Natural killer cell (primary cell): ENCODE measurements around the gene CENPE. TPM values are rescaled to one million over a fixed set of nuclear protein-coding genes. Genes with fewer than 3 reads are reported as not detected.

Experiments used
- ATAC-seq, 3 donors: fragments of 150-1000 bp in 2 of 3; fragments of 200-7000 bp in 1 of 3; cut with Tn5 transposase; 1 replicate in 1 of 3; 2 replicates in 2 of 3; pipeline ENCODE4 v1.10.0; 2021; ENCODE audit warnings: mild to moderate bottlenecking in 2 of 3, moderate library complexity in 2 of 3
- DNase-seq, 2 donors: peaks; one replicate each; pipeline versions ENCODE4 v3.0.0 to v3.0.0-alpha.2; 2013 to 2021; ENCODE audit warnings: mixed read lengths in 1 of 2
- H3K27ac ChIP-seq: one replicate; pipeline ENCODE4 v1.5.1; 2013; ENCODE audit warnings: mild to moderate bottlenecking, low read length
- H3K27me3 ChIP-seq: one replicate; pipeline ENCODE4 v1.6.1; 2013; ENCODE audit warnings: low read length; ENCODE audit not compliant: control insufficient read depth, insufficient read depth
- H3K36me3 ChIP-seq: one replicate; pipeline ENCODE4 v1.6.1; 2013; ENCODE audit warnings: low read length; ENCODE audit not compliant: control insufficient read depth, insufficient read depth
- H3K4me1 ChIP-seq: one replicate; pipeline ENCODE4 v1.6.1; 2013; ENCODE audit warnings: low read length; ENCODE audit not compliant: control insufficient read depth, insufficient read depth
- H3K4me3 ChIP-seq: one replicate; pipeline ENCODE4 v1.5.1; 2013; ENCODE audit warnings: low read length
- H3K9me3 ChIP-seq: one replicate; pipeline ENCODE4 v1.6.1; 2013; ENCODE audit warnings: low read length; ENCODE audit not compliant: control insufficient read depth, insufficient read depth
- H3K27ac Mint-ChIP-seq, 2 donors: one replicate each; pipeline ENCODE4 v1.8.0; 2022; ENCODE audit warnings: mild to moderate bottlenecking in 2 of 2, mixed read lengths in 2 of 2, moderate library complexity in 1 of 2
- H3K27me3 Mint-ChIP-seq, 2 donors: one replicate each; pipeline ENCODE4 v1.8.0; 2022; ENCODE audit warnings: low read depth in 2 of 2, mixed read lengths in 2 of 2
- H3K36me3 Mint-ChIP-seq: one replicate; pipeline ENCODE4 v1.8.0; 2022; ENCODE audit warnings: mixed read lengths
- H3K4me1 Mint-ChIP-seq, 2 donors: one replicate each; pipeline ENCODE4 v1.8.0; 2022; ENCODE audit warnings: mixed read lengths in 2 of 2
- H3K4me3 Mint-ChIP-seq: one replicate; pipeline ENCODE4 v1.8.0; 2022; ENCODE audit warnings: mild to moderate bottlenecking, moderate library complexity, mixed read lengths
- H3K9me3 Mint-ChIP-seq, 2 donors: one replicate each; pipeline ENCODE4 v1.8.0; 2022; ENCODE audit warnings: mixed read lengths in 2 of 2
- CTCF ChIP-seq: fragments of 200-600 bp; IDR thresholded peaks from one replicate; pipeline ENCODE4 v1.8.0; 2022; ENCODE audit warnings: antibody characterized with exemption
- WGBS: methylation state at CpG from one replicate; pipeline ENCODE4 v1.1.7; 2013; ENCODE audit warnings: missing lambda C conversion rate; ENCODE audit not compliant: insufficient coverage; 5-methylcytosine and 5-hydroxymethylcytosine counted together
- intact Hi-C: fragments of 100-400 bp; cut with micrococcal nuclease; formaldehyde crosslinking; loops from one replicate; pipeline ENCODE4 v1.14.2; 2022
- total RNA-seq, 4 donors: library from RNA; stranded (reverse); fragments of 120-200 nt in 1 of 4; gene quantifications; one replicate each; pipeline versions ENCODE4 v1.2.3 to v1.2.4, GENCODE V29; 2013 to 2022

The CENPE gene
- total RNA-seq, 3 donors from 2014 or later (not counting 1 experiment from before 2014, with no cell fraction given): 2.7 to 6.9 (median 4.8) TPM

GRCh38 chr4:103207673-103208072 lies 9.5 kb upstream of the CENPE start:
- DNase-seq (no peak), ATAC-seq (no peak)
- no peaks in the 10 kb centered on the region for H3K27me3 ChIP-seq
- no peaks in the 10 kb centered on the region for H3K9me3 ChIP-seq
- H3K4me1 ChIP-seq: no peaks in the 10 kb centered on the region
- no peak for TF ChIP-seq CTCF
- no peaks in the 10 kb centered on the region for H3K36me3 Mint-ChIP-seq
- H3K4me1 Mint-ChIP-seq: no peaks in the 10 kb centered on the region
- H3K4me3 ChIP-seq: no peak overlapping the region
- intact Hi-C loops: no loop called here
- 92% methylated on average over 5 of the region's 5 CpGs for WGBS
- H3K27ac Mint-ChIP-seq: no peak overlapping the region
- no peak overlapping the region for H3K4me3 Mint-ChIP-seq
- H3K9me3 Mint-ChIP-seq: no peaks in the 10 kb centered on the region
- H3K36me3 ChIP-seq: no peaks in the 10 kb centered on the region
- H3K27ac ChIP-seq: no peak overlapping the region
- peaks cover 17 to 19% of the 10 kb centered on the region in 2 donors for H3K27me3 Mint-ChIP-seq

- Histone ChIP-seq H3K36me3 (no peaks in the 10 kb centered on the region), H3K4me3 (no peak overlapping the region), H3K4me1 (peaks cover under 1% of the 10 kb centered on the region), H3K9me3 (no peaks in the 10 kb centered on the region), H3K27me3 (no peaks in the 10 kb centered on the region), H3K27ac (no peak overlapping the region)
- Mint-ChIP-seq H3K27me3 (peaks cover 17 to 22% of the 10 kb centered on the region in 2 donors), H3K4me1 (no peaks in the 10 kb centered on the region), H3K27ac (no peak overlapping the region), H3K36me3 (no peaks in the 10 kb centered on the region), H3K9me3 (no peaks in the 10 kb centered on the region), H3K4me3 (no peak overlapping the region)
- intact Hi-C loops: no loop called here
- TF ChIP-seq CTCF: no peak
- no peak for ATAC-seq
- no CpG with 5 or more reads among the region's 1 CpG for WGBS
- no peak for DNase-seq
Observed at GRCh38 chr4:103204111-103204510, 6.0 kb upstream of the CENPE start.

- 58% methylated on average over 2 of the region's 2 CpGs for WGBS
- ATAC-seq: no peak
- intact Hi-C loops: no loop called here
- Histone ChIP-seq H3K4me1 (peaks cover 11% of the 10 kb centered on the region), H3K27ac (no peak overlapping the region), H3K9me3 (no peaks in the 10 kb centered on the region), H3K36me3 (no peaks in the 10 kb centered on the region), H3K4me3 (no peak overlapping the region), H3K27me3 (no peaks in the 10 kb centered on the region)
- no peak for DNase-seq
- no peaks in the 10 kb centered on the region for H3K9me3 Mint-ChIP-seq
- TF ChIP-seq CTCF: no peak
- peaks cover 9 to 14% of the 10 kb centered on the region in 2 donors for H3K27me3 Mint-ChIP-seq
- peaks cover 14 to 19% of the 10 kb centered on the region in 2 donors for H3K4me1 Mint-ChIP-seq
- H3K4me3 Mint-ChIP-seq: no peak overlapping the region
- H3K36me3 Mint-ChIP-seq: no peaks in the 10 kb centered on the region
- H3K27ac Mint-ChIP-seq: no peak overlapping the region
Observed at GRCh38 chr4:103201724-103202123, 3.6 kb upstream of the CENPE start.

GRCh38 chr4:103201253-103201652 lies 3.1 kb upstream of the CENPE start:
- peaks cover 11% of the 10 kb centered on the region for H3K4me1 ChIP-seq
- Mint-ChIP-seq H3K9me3 (no peaks in the 10 kb centered on the region), H3K27me3 (peaks cover 9 to 14% of the 10 kb centered on the region in 2 donors), H3K4me3 (no peak overlapping the region), H3K36me3 (no peaks in the 10 kb centered on the region), H3K27ac (no peak overlapping the region), H3K4me1 (peaks cover 14 to 19% of the 10 kb centered on the region in 2 donors)
- no peak for ATAC-seq
- no peak for DNase-seq
- H3K4me3 ChIP-seq: no peak overlapping the region
- WGBS: 100% methylated on average over 2 of the region's 2 CpGs
- TF ChIP-seq CTCF: no peak
- intact Hi-C loops: no loop called here
- H3K27me3 ChIP-seq: no peaks in the 10 kb centered on the region
- no peaks in the 10 kb centered on the region for H3K9me3 ChIP-seq
- no peak overlapping the region for H3K27ac ChIP-seq
- H3K36me3 ChIP-seq: no peaks in the 10 kb centered on the region
